Choroid plexus epithelial cell (primary cell): ENCODE results near the gene ADAM12.

Experiments used
- DNase-seq: peaks from one replicate; pipeline ENCODE4 v3.0.0-alpha.2; 2010; ENCODE audit warnings: low read depth
- H3K4me3 ChIP-seq: 2 replicates; pipeline ENCODE4 v1.5.1; 2011; ENCODE audit warnings: low read depth, mild to moderate bottlenecking, control low read depth, low read length, moderate library complexity
- CTCF ChIP-seq: conservative IDR thresholded peaks from 2 replicates; pipeline ENCODE4 v1.5.1; 2011; ENCODE audit warnings: low read depth, mild to moderate bottlenecking, control low read depth, inconsistent platforms, low read length, moderate library complexity

Gene ADAM12

DNA sequence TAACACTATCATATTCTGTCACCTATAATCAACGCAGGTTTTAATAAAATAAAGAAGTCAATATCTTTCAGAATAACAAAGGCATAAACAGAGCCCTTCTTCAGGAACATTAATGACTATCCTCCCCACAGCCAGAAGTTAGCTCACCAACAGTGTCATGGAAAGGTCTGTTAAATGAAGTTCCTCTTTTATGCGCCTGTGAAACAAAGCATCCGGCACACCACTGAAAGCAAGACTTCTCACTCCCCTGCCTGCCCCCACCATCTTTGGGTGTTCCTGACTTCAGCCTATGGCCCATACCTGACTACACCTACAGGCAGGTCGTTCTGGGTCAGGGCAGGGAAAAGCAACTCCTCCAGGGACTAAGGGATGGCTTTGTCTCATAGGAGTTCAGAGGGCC is 286.5 kb downstream of the ADAM12 start:
- no peak overlapping the region for H3K4me3 ChIP-seq
- no peak for TF ChIP-seq CTCF
- DNase-seq = no peak

DNA sequence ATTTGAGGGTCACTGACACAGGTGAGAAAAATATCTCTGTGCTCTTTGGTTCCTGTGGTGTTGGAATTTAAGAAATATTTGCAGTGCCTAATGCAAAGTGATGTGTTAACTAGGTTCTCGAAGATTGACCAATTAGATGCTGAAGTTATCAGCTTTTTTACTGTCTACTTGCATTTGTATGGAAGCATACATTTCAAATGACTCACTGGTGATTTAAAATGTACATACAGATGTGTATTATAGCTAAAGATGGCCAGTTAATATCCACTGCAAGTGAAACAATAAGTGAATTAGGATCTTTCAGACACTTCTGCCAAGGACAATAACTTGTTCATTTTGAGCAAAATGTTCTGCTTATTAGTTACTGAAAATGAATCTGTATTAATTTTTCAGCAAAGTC is 287.0 kb downstream of the ADAM12 start:
- no peak for TF ChIP-seq CTCF
- no peak for DNase-seq

DNA sequence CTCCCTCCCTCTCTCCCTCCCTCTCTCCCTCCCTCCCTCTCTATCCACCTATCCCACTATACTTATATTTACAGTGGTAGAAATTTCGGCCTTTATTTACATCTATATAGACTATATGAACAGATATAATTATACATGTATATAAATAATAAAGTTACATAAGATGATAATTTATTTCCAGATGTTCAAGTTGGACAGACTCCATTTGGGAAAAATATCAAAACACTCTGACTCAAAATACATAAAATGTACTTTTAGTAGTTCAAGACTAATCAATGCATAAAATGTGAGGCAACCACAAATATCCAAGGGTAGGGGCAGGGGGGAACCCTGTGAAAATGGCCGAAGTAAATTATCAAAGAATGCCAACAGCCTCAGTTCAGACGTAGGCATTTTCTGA is 288.9 kb downstream of the ADAM12 start:
- no peak overlapping the region for H3K4me3 ChIP-seq
- no peak for TF ChIP-seq CTCF
- no peak for DNase-seq

More for the DNA sequence above, 287.0 kb downstream of the ADAM12 start:
- H3K4me3 ChIP-seq = no peak overlapping the region

DNA sequence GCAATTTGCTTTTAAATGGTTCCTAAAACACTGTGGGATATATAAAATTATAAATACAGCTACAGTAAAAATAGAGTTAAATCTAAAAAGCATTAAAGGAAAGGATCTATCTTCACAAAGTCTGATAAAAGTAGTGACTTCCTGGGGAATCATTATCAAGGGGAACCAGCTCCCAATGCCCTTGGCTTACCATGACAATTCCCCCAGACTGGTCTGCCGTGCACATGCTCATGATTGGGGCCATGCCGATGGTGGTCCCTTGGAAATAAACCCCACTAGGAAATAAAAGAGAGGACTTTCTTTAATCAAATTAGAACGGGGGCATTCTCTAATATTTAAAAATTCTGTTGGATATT is 290.1 kb downstream of the ADAM12 start:
- no peak for TF ChIP-seq CTCF

DNA sequence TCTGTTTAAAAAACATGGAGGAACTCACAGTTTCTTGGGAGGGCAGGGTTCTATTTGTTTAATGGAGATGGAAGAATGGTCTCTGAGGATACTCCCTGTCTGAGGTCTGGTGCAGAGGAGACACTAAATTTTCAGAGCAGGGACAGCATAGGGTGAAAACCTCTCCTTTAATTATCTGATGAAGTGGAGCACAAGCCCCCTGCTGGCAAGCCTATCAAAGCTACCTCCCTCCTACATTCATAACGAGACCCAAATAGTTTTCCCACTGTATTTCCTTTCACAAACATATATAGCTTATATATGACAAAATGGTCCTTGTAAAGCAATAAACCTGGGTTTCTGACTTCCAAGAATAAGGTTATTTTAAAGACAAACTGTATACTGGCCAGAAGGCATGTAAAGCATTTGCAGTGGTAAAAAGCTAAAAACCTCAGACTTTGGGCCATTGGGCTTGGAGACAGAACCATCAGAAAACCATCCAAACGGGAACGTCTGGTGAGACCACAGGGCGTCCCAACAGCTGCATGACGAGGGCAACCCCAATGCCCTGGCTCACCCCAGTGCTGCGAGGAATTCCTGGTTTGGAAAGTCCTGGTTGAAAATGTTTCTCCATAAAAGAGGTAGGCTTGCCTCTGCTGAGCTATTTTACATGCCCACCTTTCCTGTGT is 290.6 kb downstream of the ADAM12 start:
- DNase-seq = no peak
- TF ChIP-seq CTCF = peak; percentile 47
- H3K4me3 ChIP-seq = no peak overlapping the region

More for the DNA sequence above, 290.1 kb downstream of the ADAM12 start:
- no peak for DNase-seq
- H3K4me3 ChIP-seq = no peak overlapping the region

DNA sequence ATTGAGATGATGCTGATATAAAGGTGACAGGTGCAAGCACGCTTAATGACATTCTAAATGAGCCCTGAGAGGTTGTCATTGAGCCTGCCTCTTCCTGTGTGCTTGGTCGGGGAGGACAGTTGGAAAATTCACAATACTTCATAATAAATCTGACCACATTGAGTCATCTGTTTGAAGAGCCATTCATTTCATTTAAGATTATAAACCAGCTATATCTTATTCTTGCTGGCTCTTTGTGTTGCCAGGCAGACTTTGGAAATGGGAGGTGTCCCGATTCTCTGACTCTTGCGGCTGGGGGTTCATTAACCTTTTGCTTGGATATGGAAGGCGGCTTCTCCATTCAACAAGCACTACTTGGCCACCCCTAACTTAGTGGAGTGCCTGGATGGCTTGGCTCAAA is 293.7 kb downstream of the ADAM12 start:
- DNase-seq = no peak
- H3K4me3 ChIP-seq = no peak overlapping the region
- no peak for TF ChIP-seq CTCF
